Esophagus squamous epithelium (tissue), 4 donors: ENCODE data around the gene ZCCHC17.

Experiments
- POLR2A ChIP-seq, 4 donors: fragments of 450-650 bp; IDR thresholded peaks; one replicate each; pipeline ENCODE4 v1.6.1; 2017; ENCODE audit warnings: antibody characterized with exemption in 4 of 4, mild to moderate bottlenecking in 4 of 4, moderate library complexity in 3 of 4
- TF ChIP-seq, protein P1 (sequence below), 6 experiments: fragments of 450-650 bp in 4 of 6; fragments of 200-600 bp in 2 of 6; sonication (generic) in 2 of 6; IDR thresholded peaks; one replicate each; pipeline ENCODE4 v1.5.1; 2016 to 2019; ENCODE audit warnings: antibody characterized with exemption in 6 of 6, mild to moderate bottlenecking in 4 of 6, moderate library complexity in 4 of 6

DNA sequence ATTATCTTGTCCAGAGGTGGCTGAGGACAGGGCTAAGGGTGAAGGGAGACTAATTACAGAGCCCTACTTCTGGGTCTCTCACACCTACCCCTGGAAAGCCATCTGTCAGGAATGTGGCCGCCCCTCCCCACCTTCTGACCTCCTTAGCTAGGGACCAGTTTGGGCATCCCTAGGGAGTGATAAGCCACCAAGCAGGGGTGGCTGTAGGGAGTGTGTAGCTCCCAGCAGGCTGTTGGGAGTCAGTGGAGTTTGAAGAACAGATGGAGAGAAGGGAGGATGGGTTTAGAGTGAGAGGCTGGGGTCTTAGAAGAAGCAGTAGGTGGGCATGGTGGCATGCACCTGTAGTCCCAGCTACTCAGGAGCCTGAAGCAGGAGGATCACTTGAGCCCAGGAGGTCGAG lies 115.4 kb downstream of the ZCCHC17 start:
- no peak for TF ChIP-seq POLR2A (IDR thresholded peaks at IDR 0.05)
- TF ChIP-seq, protein P1, sequence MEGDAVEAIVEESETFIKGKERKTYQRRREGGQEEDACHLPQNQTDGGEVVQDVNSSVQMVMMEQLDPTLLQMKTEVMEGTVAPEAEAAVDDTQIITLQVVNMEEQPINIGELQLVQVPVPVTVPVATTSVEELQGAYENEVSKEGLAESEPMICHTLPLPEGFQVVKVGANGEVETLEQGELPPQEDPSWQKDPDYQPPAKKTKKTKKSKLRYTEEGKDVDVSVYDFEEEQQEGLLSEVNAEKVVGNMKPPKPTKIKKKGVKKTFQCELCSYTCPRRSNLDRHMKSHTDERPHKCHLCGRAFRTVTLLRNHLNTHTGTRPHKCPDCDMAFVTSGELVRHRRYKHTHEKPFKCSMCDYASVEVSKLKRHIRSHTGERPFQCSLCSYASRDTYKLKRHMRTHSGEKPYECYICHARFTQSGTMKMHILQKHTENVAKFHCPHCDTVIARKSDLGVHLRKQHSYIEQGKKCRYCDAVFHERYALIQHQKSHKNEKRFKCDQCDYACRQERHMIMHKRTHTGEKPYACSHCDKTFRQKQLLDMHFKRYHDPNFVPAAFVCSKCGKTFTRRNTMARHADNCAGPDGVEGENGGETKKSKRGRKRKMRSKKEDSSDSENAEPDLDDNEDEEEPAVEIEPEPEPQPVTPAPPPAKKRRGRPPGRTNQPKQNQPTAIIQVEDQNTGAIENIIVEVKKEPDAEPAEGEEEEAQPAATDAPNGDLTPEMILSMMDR (IDR thresholded peaks at IDR 0.05), result no peak
